Left ventricle myocardium inferior (tissue), 1 donor: ENCODE data around the gene BORCS8. TPM values are rescaled to one million over a fixed set of nuclear protein-coding genes. Genes with fewer than 3 reads are reported as not detected.

Source experiments
- DNase-seq: peaks from one replicate; pipeline ENCODE4 v3.0.0-alpha.2; 2020
- H3K27ac ChIP-seq: fragments of 200-600 bp; replicated peaks from 2 replicates; pipeline ENCODE4 v1.8.0; 2021
- H3K27me3 ChIP-seq: fragments of 200-600 bp; 2 replicates; pipeline ENCODE4 v1.8.0; 2021; ENCODE audit warnings: low read depth
- H3K36me3 ChIP-seq: fragments of 200-600 bp; 2 replicates; pipeline ENCODE4 v1.8.0; 2021
- H3K4me1 ChIP-seq: fragments of 200-600 bp; 2 replicates; pipeline ENCODE4 v1.8.0; 2021
- H3K4me3 ChIP-seq: fragments of 200-600 bp; 2 replicates; pipeline ENCODE4 v1.8.0; 2021; ENCODE audit warnings: mild to moderate bottlenecking, moderate library complexity
- H3K9me3 ChIP-seq: fragments of 200-600 bp; replicated peaks from 2 replicates; pipeline ENCODE4 v1.8.0; 2021
- intact Hi-C: fragments of 100-400 bp; cut with micrococcal nuclease; formaldehyde crosslinking; loops from one replicate; pipeline ENCODE4 v1.11.0; 2022
- total RNA-seq: library from RNA; stranded (reverse); fragmentation: NEBNext Ultra II Directional; extraction: Animal tissue kit (Norgen Biotek cat#: 25700); gene quantifications from one replicate; pipeline ENCODE4 v1.2.1, GENCODE V29; 2021
- TF ChIP-seq, protein P1 (sequence below): fragments of 200-600 bp; IDR thresholded peaks from 2 replicates; pipeline ENCODE4 v1.8.0; 2021; ENCODE audit warnings: antibody characterized with exemption, mild to moderate bottlenecking, borderline replicate concordance
- donor health status: DM: no; HTN: yes; CAD: no; lungs with severe emphysema.

The BORCS8 gene
- total RNA-seq, 1 donor from 2014 or later, result 20.2 TPM

DNA sequence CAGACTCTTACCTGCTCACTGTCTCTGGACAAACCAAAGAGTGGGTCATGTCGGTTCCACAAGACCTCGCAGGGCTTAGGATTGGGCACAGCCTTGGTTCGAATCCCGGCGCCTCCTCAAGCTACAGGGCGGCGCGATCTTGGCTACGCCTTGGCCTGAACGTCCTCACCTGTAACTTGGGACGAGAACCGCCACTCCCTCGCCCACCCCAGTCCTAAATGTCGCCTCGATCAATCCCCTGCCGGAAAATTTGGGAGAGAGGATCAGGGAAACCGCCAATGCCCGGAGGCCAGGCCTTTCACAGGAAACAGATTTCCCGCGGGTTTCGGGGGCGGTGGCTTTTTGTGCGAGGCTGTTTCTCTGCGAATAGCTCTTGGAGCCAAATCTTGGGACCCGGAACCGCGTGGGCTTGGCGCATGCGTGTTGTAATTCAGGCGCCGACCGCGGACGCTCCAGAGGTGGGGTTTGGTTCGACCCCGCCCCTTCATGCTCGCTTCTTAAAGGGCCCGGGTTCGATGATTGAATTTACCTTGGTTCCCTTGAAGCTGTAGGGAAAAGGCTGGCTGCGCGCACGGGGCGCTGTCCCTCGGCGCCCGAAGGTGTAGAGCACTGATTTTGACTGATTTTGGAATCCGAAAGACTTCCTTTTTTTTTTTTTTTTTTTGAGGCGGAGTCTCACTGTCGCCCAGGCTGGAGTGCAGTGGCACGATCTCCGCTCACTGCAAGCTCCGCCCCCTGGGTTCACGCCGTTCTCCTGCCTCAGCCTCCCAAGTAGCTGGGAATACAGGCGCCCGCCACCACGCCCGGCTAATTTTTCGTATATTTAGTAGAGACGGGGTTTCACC lies 11.3 kb upstream of the BORCS8 start, which contains the start of gene NR2C2AP:
Gene NR2C2AP (minus strand): TSS at position 403 of the 845 bp plus-strand sequence. CDS start 354 bp downstream, at position 49.
- Histone ChIP-seq H3K27me3 (peaks cover 17% of the 10 kb centered on the region), H3K4me1 (peaks cover 19% of the 10 kb centered on the region), H3K36me3 (peaks cover 29% of the 10 kb centered on the region), H3K27ac (peak within 1 kb of the TSS; percentile 75), H3K9me3 (no peaks in the 10 kb centered on the region), H3K4me3 (peak within 1 kb of the TSS; percentile 74)
- TF ChIP-seq, protein P1, sequence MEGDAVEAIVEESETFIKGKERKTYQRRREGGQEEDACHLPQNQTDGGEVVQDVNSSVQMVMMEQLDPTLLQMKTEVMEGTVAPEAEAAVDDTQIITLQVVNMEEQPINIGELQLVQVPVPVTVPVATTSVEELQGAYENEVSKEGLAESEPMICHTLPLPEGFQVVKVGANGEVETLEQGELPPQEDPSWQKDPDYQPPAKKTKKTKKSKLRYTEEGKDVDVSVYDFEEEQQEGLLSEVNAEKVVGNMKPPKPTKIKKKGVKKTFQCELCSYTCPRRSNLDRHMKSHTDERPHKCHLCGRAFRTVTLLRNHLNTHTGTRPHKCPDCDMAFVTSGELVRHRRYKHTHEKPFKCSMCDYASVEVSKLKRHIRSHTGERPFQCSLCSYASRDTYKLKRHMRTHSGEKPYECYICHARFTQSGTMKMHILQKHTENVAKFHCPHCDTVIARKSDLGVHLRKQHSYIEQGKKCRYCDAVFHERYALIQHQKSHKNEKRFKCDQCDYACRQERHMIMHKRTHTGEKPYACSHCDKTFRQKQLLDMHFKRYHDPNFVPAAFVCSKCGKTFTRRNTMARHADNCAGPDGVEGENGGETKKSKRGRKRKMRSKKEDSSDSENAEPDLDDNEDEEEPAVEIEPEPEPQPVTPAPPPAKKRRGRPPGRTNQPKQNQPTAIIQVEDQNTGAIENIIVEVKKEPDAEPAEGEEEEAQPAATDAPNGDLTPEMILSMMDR, result no peak
- intact Hi-C loops, result no loop called here
- DNase-seq, result peak; percentile 94

DNA sequence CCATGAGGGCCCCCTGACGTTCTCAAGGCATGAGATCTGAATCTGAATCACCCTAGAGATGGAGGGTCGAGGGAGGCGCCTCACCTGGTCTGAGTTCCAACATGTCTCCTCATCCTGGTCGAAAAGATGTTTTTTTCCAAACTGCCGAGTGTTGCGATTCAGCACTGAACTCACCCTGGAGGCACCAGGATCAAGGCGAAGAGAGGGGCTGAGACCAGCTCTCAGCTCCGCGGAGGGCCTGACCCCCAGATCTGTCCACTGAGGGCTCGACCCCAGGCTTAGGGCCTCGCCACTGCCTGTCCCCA lies 10.7 kb upstream of the BORCS8 start:
- intact Hi-C loops, result no loop called here
- H3K4me1 ChIP-seq, result peaks cover 19% of the 10 kb centered on the region
- H3K4me3 ChIP-seq, result peak overlapping the region; percentile 74
- H3K9me3 ChIP-seq, result no peaks in the 10 kb centered on the region
- H3K36me3 ChIP-seq, result peaks cover 35% of the 10 kb centered on the region
- no peak for DNase-seq
- peak overlapping the region; percentile 75 for H3K27ac ChIP-seq
- TF ChIP-seq, protein P1, result no peak
- peaks cover 12% of the 10 kb centered on the region for H3K27me3 ChIP-seq

DNA sequence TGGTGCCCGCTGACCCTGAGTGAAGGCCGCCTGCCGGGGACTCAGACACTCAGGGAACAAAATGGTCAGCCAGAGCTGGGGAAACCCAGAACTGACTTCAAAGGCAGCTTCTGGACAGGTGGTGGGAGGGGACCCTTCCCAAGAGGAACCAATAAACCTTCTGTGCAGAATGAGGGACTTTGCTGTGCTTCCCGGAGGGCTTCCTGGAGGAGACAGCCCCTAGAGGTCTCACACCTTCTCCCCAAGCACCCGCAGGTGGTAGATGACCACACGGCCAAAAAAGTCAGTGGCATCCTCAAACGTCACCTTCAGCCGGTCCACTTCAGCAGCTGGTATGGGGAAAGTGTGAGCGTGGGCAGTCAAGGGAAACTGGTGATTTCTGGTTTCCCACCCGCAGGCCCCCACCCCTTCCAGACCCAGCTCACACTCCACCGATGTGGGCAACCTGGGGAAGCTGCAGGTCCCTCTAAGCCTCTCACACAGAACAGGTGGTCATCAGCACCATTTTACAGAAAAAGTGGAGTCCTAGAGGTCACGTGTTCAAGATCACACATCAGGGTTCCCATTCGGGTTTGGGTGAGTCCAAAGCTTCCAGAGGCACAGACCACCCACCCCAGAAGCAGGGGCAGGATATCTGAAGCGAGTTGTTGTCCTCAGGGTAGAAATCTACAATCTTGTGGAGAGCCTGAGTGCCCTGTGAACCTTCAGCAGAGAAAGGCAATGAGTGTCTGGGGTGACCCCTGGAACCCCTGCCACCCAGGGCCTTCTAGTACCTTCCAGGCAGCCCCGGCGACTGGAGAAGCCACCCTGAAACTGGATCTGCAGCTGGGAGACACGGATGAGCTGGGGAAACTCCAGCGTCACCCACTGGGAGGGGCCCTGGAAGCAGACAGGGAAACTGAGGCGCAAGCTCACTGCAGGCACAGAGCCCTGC lies 10.0 kb upstream of the BORCS8 start:
- Histone ChIP-seq H3K27ac (peak overlapping the region; percentile 75), H3K4me1 (peaks cover 19% of the 10 kb centered on the region), H3K4me3 (peak overlapping the region; percentile 74), H3K27me3 (peaks cover 10% of the 10 kb centered on the region), H3K36me3 (peaks cover 41% of the 10 kb centered on the region), H3K9me3 (no peaks in the 10 kb centered on the region)
- intact Hi-C loops, result no loop called here
- no peak for DNase-seq
- TF ChIP-seq, protein P1, result no peak

DNA sequence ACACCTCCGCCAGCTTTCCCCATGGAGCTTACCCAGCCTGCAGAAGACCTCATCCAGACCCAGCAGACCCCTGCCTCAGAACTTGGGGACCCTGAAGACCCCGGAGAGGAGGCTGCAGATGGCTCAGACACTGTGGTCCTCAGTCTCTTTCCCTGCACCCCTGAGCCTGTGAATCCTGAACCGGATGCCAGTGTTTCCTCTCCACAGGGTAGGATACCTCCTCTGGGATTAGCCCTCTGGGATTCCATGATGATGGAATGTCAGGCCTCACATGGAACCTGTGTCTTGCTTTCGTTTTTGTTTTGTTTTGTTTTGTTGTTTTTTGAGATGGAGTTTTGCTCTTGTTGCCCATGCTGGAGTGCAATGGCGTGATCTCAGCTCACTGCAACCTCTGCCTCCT lies 2.0 kb upstream of the BORCS8 start:
- peaks cover 56% of the 10 kb centered on the region for H3K4me1 ChIP-seq
- TF ChIP-seq, protein P1, result no peak

DNA sequence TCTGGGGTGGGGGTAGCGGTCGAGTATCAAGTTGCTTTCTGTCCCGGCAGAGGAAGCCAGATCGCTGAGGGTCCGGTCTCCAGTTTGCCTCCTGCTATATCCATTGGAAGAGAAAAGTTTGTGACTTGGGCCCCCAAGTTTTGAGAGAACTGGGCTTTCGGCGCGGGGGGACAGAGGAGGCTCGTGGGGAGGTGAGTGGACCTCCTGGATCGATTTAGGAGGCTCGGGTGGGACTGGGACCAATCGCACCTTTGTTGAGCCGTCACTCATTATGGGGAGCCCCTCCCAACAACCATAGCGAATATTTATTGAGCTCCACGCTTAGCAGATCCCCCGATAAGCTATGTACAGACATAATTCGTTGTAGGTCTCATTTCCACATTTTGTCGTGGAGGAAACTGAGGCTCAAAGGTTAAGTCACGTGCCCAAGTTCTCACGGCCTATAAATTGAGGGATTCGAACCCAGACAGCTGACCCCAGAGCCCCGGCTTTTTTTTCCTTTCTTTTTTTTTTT lies 1.0 kb upstream of the BORCS8 start:
- peak overlapping the region; percentile 100 for H3K27ac ChIP-seq

More for the DNA sequence above, 2.0 kb upstream of the BORCS8 start:
- DNase-seq, result no peak
- H3K36me3 ChIP-seq, result peaks cover 29% of the 10 kb centered on the region
- intact Hi-C loops, result no loop called here
- H3K9me3 ChIP-seq, result no peaks in the 10 kb centered on the region
- H3K4me3 ChIP-seq, result peak overlapping the region; percentile 86
- H3K27me3 ChIP-seq, result no peaks in the 10 kb centered on the region
- peak overlapping the region; percentile 100 for H3K27ac ChIP-seq

More for the DNA sequence above, 1.0 kb upstream of the BORCS8 start:
- Histone ChIP-seq H3K27me3 (no peaks in the 10 kb centered on the region), H3K9me3 (no peaks in the 10 kb centered on the region), H3K4me3 (peak overlapping the region; percentile 86), H3K36me3 (peaks cover 19% of the 10 kb centered on the region), H3K4me1 (peaks cover 61% of the 10 kb centered on the region)
- TF ChIP-seq, protein P1, result no peak
- DNase-seq, result no peak
- intact Hi-C loops, result no loop called here
